Muscle of leg (tissue), 11 donors: ENCODE measurements around the gene SEL1L. TPM values are rescaled to one million over a fixed set of nuclear protein-coding genes. Genes with fewer than 3 reads are reported as not detected.
"Not testable (repeated sequence)": the region's sequence is repeated elsewhere in the genome, so short reads cannot be mapped to it uniquely, and the experiment has no call there.

Experiments used
- DNase-seq: peaks from one replicate; pipeline ENCODE4 v3.0.0; 2013
- H3K27ac ChIP-seq: one replicate; pipeline ENCODE4 v1.5.1; 2013; ENCODE audit warnings: mild to moderate bottlenecking, low read length, control low read depth
- H3K27me3 ChIP-seq: one replicate; pipeline ENCODE4 v1.6.1; 2013; ENCODE audit warnings: low read length; ENCODE audit not compliant: control insufficient read depth, insufficient read depth
- H3K36me3 ChIP-seq: one replicate; pipeline ENCODE4 v1.6.1; 2013; ENCODE audit warnings: low read length; ENCODE audit not compliant: control insufficient read depth, insufficient read depth
- H3K4me1 ChIP-seq: one replicate; pipeline ENCODE4 v1.6.1; 2013; ENCODE audit warnings: low read length; ENCODE audit not compliant: control insufficient read depth, insufficient read depth
- H3K4me3 ChIP-seq: one replicate; pipeline ENCODE4 v1.5.1; 2013; ENCODE audit warnings: low read length, control low read depth
- H3K9me3 ChIP-seq: replicated peaks from 2 replicates; pipeline ENCODE4 v1.6.1; 2013; ENCODE audit warnings: low read depth, low read length; ENCODE audit not compliant: control insufficient read depth
- WGBS: methylation state at CpG from one replicate; pipeline ENCODE4 v1.1.5; 2013; ENCODE audit warnings: missing lambda C conversion rate; ENCODE audit not compliant: insufficient coverage; 5-methylcytosine and 5-hydroxymethylcytosine counted together
- polyA plus RNA-seq, 8 donors: library from polyadenylated mRNA; unstranded; fragments of 120-200 nt; gene quantifications; one replicate each; pipeline versions ENCODE4 v1.2.1 to v1.2.3, GENCODE V29; 2013; ENCODE audit warnings: inconsistent platforms in 1 of 8, low replicate concordance in 1 of 8; ENCODE audit not compliant: insufficient read length in 8 of 8, insufficient read depth in 1 of 8
- total RNA-seq: library from RNA; stranded (reverse); fragments of 120-200 nt; gene quantifications from one replicate; pipeline ENCODE4 v1.2.4, GENCODE V29; 2013

SEL1L gene
- total and polyA plus RNA-seq, 9 donors = 22.2 to 48.1 (median 36.1) TPM

DNA sequence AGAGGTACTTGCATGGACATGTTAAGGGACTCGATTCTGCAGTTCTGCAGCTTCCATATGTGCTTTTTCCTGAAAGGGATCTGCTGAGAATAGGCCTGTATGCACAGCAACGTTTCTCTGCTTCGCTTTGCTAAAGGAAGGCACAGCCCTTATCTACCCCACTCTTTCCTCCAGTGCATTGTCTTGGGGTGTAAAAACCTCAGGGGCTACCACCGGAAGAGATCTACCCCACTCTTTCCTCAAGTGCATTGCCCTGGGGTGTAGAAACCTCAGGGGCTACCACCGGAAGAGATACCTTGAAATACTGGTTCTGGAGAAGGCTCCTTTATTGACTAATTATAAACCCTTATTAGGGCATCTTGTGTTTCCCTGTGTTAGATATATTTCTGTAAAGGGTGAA, 52.9 kb downstream of the SEL1L start:
- Histone ChIP-seq H3K27ac (no peak overlapping the region), H3K27me3 (no peaks in the 10 kb centered on the region), H3K36me3 (peaks cover 44% of the 10 kb centered on the region), H3K9me3 (no peaks in the 10 kb centered on the region), H3K4me1 (no peaks in the 10 kb centered on the region), H3K4me3 (no peak overlapping the region)
- WGBS = no CpG with 5 or more reads among the region's 5 CpGs
- DNase-seq = no peak

DNA sequence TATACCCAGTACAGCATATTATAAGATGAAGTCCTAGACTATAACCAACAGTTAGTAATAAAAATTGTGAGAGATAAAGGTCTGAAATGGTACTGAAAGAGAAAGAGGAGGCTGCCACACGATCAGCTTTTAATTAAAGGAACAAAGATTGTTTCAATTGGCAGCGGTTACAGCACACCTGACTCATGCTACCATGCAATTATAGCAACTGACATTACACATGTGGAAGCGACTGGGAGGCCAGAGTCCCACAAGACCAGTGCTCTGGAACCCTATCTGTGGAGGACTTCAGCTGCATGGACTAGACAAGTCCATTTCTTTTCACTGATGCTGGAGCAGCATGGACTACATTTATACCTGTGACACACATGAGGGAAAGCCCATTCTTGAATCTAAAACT, 55.2 kb downstream of the SEL1L start:
- Histone ChIP-seq H3K27me3 (no peaks in the 10 kb centered on the region), H3K4me1 (no peaks in the 10 kb centered on the region), H3K27ac (no peak overlapping the region), H3K9me3 (no peaks in the 10 kb centered on the region), H3K36me3 (peaks cover 31% of the 10 kb centered on the region), H3K4me3 (no peak overlapping the region)
- DNase-seq = no peak
- 71% methylated on average over 1 of the region's 3 CpGs for WGBS

GRCh38 chr14:81476816-81477215, 56.8 kb downstream of the SEL1L start:
- DNase-seq = no peak
- no peaks in the 10 kb centered on the region for H3K27me3 ChIP-seq
- WGBS = 74% methylated on average over 3 of the region's 5 CpGs
- H3K27ac ChIP-seq = no peak overlapping the region
- H3K9me3 ChIP-seq = no peaks in the 10 kb centered on the region
- H3K36me3 ChIP-seq = peaks cover 30% of the 10 kb centered on the region
- H3K4me3 ChIP-seq = no peak overlapping the region
- no peaks in the 10 kb centered on the region for H3K4me1 ChIP-seq

GRCh38 chr14:81474685-81475324, 58.8 kb downstream of the SEL1L start:
- H3K4me3 ChIP-seq = no peak overlapping the region
- no peak for DNase-seq
- H3K27me3 ChIP-seq = no peaks in the 10 kb centered on the region
- peaks cover 24% of the 10 kb centered on the region for H3K36me3 ChIP-seq
- H3K27ac ChIP-seq = no peak overlapping the region
- no peaks in the 10 kb centered on the region for H3K4me1 ChIP-seq
- H3K9me3 ChIP-seq = no peaks in the 10 kb centered on the region
- no CpG with 5 or more reads among the region's 5 CpGs for WGBS

GRCh38 chr14:81474148-81474492, 59.5 kb downstream of the SEL1L start:
- no peak for DNase-seq
- no peaks in the 10 kb centered on the region for H3K4me1 ChIP-seq
- WGBS = no CpG with 5 or more reads among the region's 2 CpGs
- peaks cover 20% of the 10 kb centered on the region for H3K36me3 ChIP-seq
- no peak overlapping the region for H3K27ac ChIP-seq
- H3K4me3 ChIP-seq = no peak overlapping the region
- no peaks in the 10 kb centered on the region for H3K27me3 ChIP-seq
- H3K9me3 ChIP-seq = no peaks in the 10 kb centered on the region

- H3K36me3 ChIP-seq = peaks cover 18% of the 10 kb centered on the region
- no peaks in the 10 kb centered on the region for H3K27me3 ChIP-seq
- no CpG with 5 or more reads among the region's 3 CpGs for WGBS
Measured at GRCh38 chr14:81473456-81474147, 60.1 kb downstream of the SEL1L start.

DNA sequence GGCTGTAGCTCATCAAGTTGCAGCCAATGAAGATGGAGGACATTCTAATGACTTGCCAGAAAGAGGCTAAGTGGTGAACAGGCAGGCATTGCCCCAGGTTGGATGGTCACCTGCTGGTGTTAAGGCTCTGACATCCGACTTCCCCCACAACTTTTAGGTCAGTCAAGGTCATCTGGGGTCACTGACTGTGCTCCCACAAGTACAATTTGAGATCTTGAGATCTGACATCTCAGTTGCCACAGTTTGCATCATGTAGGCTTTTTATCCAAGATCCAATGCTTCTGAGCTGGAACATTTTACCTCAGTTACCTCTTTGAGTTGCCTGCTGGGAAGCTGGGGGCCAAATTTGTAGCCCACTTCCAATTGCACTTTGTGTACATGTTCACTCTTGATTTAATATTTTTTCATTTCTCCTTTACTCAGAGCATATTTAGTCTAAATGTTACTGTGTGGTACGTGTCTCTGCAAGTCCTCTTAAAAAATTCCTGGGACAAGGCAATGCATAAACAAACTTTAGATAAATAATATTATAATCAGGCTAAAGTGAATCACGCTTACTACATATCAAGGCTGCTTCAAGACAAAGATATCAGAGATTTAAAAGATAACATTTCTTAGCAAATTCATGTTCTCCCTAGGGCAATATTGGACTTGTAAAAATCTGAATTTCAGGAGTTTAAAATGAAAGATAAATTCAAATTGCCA, 61.4 kb downstream of the SEL1L start:
- Histone ChIP-seq H3K9me3 (no peaks in the 10 kb centered on the region), H3K27me3 (no peaks in the 10 kb centered on the region), H3K4me1 (no peaks in the 10 kb centered on the region), H3K36me3 (peaks cover 14% of the 10 kb centered on the region), H3K27ac (no peak overlapping the region), H3K4me3 (no peak overlapping the region)
- WGBS = 73% methylated on average over 1 of the region's 3 CpGs
- no peak for DNase-seq

More at GRCh38 chr14:81473456-81474147, 60.1 kb downstream of the SEL1L start:
- H3K9me3 ChIP-seq = no peaks in the 10 kb centered on the region
- H3K27ac ChIP-seq = no peak overlapping the region
- DNase-seq = no peak
- no peaks in the 10 kb centered on the region for H3K4me1 ChIP-seq
- H3K4me3 ChIP-seq = no peak overlapping the region

GRCh38 chr14:81471062-81471461, 62.6 kb downstream of the SEL1L start:
- H3K9me3 ChIP-seq = no peaks in the 10 kb centered on the region
- no peak for DNase-seq
- 0% methylated on average over 1 of the region's 7 CpGs for WGBS
- H3K4me1 ChIP-seq = no peaks in the 10 kb centered on the region
- H3K4me3 ChIP-seq = no peak overlapping the region
- H3K36me3 ChIP-seq = peaks cover 6% of the 10 kb centered on the region
- no peak overlapping the region for H3K27ac ChIP-seq
- no peaks in the 10 kb centered on the region for H3K27me3 ChIP-seq

DNA sequence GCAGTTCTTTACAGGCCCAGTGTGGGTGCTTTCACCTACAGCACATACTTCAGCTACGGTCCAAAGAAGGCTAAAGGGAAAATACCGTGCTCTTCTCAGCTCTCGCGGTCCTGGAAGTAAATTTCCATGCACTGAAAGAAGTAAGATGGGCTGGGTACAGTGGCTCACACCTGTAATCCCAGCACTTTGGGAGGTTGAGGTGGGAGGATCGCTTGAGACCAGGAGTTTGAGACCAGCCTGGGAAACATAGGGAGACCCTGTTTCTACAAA, 63.2 kb downstream of the SEL1L start:
- H3K27me3 ChIP-seq, H3K4me1 ChIP-seq, H3K36me3 ChIP-seq, H3K4me3 ChIP-seq, H3K9me3 ChIP-seq, H3K27ac ChIP-seq, DNase-seq: not testable (repeated sequence)
- no CpG with 5 or more reads among the region's 5 CpGs for WGBS

- H3K36me3 ChIP-seq = no peaks in the 10 kb centered on the region
- no CpG with 5 or more reads among the region's 5 CpGs for WGBS
Measured at GRCh38 chr14:81466854-81467253, 66.8 kb downstream of the SEL1L start.

More at GRCh38 chr14:81466854-81467253, 66.8 kb downstream of the SEL1L start:
- H3K9me3 ChIP-seq = no peaks in the 10 kb centered on the region
- H3K4me3 ChIP-seq = no peak overlapping the region
- peaks cover 5% of the 10 kb centered on the region for H3K4me1 ChIP-seq
- H3K27me3 ChIP-seq = no peaks in the 10 kb centered on the region
- DNase-seq = no peak
- H3K27ac ChIP-seq = no peak overlapping the region
